Inferior parietal cortex (tissue), 1 donor: ENCODE measurements around the gene TMEM120A.

Source experiments
- DNase-seq: peaks from one replicate; pipeline ENCODE4 v3.0.0-alpha.2; 2016; ENCODE audit errors: extremely low spot score

TMEM120A gene

GRCh38 chr7:75980430-75981202 is 13.8 kb downstream of the TMEM120A start:
- no peak for DNase-seq

- DNase-seq: no peak
These were observed 14.5 kb downstream of the TMEM120A start for GRCh38 chr7:75979759-75980429.

- DNase-seq: no peak
These were observed 16.7 kb downstream of the TMEM120A start for GRCh38 chr7:75977743-75978142.

GRCh38 chr7:75971961-75972763 is 22.2 kb downstream of the TMEM120A start:
- no peak for DNase-seq

GRCh38 chr7:75971309-75971960 is 23.0 kb downstream of the TMEM120A start:
- DNase-seq: no peak

GRCh38 chr7:75969704-75970498 is 24.5 kb downstream of the TMEM120A start:
- DNase-seq: no peak

- DNase-seq: no peak
These were observed 25.2 kb downstream of the TMEM120A start for GRCh38 chr7:75969182-75969581.

- no peak for DNase-seq
These were observed 25.8 kb downstream of the TMEM120A start for GRCh38 chr7:75968561-75969001.

- no peak for DNase-seq
These were observed 26.4 kb downstream of the TMEM120A start for GRCh38 chr7:75968012-75968411.

- DNase-seq: no peak
These were observed 26.9 kb downstream of the TMEM120A start for GRCh38 chr7:75967487-75967997.

- DNase-seq: no peak
These were observed 27.3 kb downstream of the TMEM120A start for GRCh38 chr7:75967055-75967454.

- DNase-seq: no peak
These were observed 28.0 kb downstream of the TMEM120A start for GRCh38 chr7:75966190-75966961.

GRCh38 chr7:75965617-75966016 is 28.8 kb downstream of the TMEM120A start:
- DNase-seq: no peak

GRCh38 chr7:75963381-75963995 is 30.9 kb downstream of the TMEM120A start:
- no peak for DNase-seq

GRCh38 chr7:75962607-75963380 is 31.6 kb downstream of the TMEM120A start:
- no peak for DNase-seq

- no peak for DNase-seq
These were observed 33.2 kb downstream of the TMEM120A start for GRCh38 chr7:75961218-75961617.

GRCh38 chr7:75960372-75960771 is 34.0 kb downstream of the TMEM120A start:
- DNase-seq: no peak

GRCh38 chr7:75958802-75959543 is 35.4 kb downstream of the TMEM120A start:
- DNase-seq: no peak
